ENCODE data around the gene CADM4.

GRCh38 chr19:43675906-43676305 is 36.3 kb upstream of the CADM4 start:
- no peak for TF ChIP-seq CTCF (IDR thresholded peaks at IDR 0.05)
- TF ChIP-seq POLR2A (IDR thresholded peaks at IDR 0.05) = no peak
